Endothelial cell (in vitro differentiated cells): Measurements from ENCODE around the gene NAA15. TPM values are rescaled to one million over a fixed set of nuclear protein-coding genes. Genes with fewer than 3 reads are reported as not detected.
"Not testable (repeated sequence)": the region's sequence is repeated elsewhere in the genome, so short reads cannot be mapped to it uniquely, and the experiment has no call there.

Experiments used
- DNase-seq: peaks from one replicate; pipeline ENCODE4 v3.0.0; 2021; ENCODE audit warnings: low spot score
- H3K27ac Mint-ChIP-seq: one replicate; pipeline ENCODE4 v1.8.0; 2021; ENCODE audit warnings: mixed read lengths, inconsistent platforms; ENCODE audit not compliant: unreplicated experiment
- H3K27me3 Mint-ChIP-seq: one replicate; pipeline ENCODE4 v1.8.0; 2021; ENCODE audit warnings: mild to moderate bottlenecking, moderate library complexity, mixed read lengths, inconsistent platforms; ENCODE audit not compliant: unreplicated experiment
- H3K36me3 Mint-ChIP-seq: one replicate; pipeline ENCODE4 v1.8.0; 2021; ENCODE audit warnings: mild to moderate bottlenecking, low read depth, mixed read lengths, inconsistent platforms; ENCODE audit not compliant: unreplicated experiment
- H3K4me1 Mint-ChIP-seq: one replicate; pipeline ENCODE4 v1.8.0; 2021; ENCODE audit warnings: mild to moderate bottlenecking, mixed read lengths, inconsistent platforms; ENCODE audit not compliant: unreplicated experiment
- H3K4me3 Mint-ChIP-seq: one replicate; pipeline ENCODE4 v1.8.0; 2021; ENCODE audit warnings: mild to moderate bottlenecking, mixed read lengths, inconsistent platforms; ENCODE audit not compliant: unreplicated experiment
- H3K9me3 Mint-ChIP-seq: one replicate; pipeline ENCODE4 v1.8.0; 2021; ENCODE audit warnings: mixed read lengths, inconsistent platforms; ENCODE audit not compliant: unreplicated experiment
- CTCF ChIP-seq: fragments of 200-600 bp; sonication (generic); IDR thresholded peaks from one replicate; pipeline ENCODE4 v1.5.0; 2021; ENCODE audit warnings: antibody characterized with exemption; ENCODE audit not compliant: unreplicated experiment
- total RNA-seq: library from RNA; stranded (reverse); fragmentation: NEBNext Ultra II Directional; extraction: Animal tissue kit (Norgen Biotek cat#: 25700); gene quantifications from one replicate; pipeline ENCODE4 v1.2.1, GENCODE V29; 2021; ENCODE audit not compliant: unreplicated experiment

NAA15 gene
- total RNA-seq, 1 donor from 2014 or later: 37.8 TPM

- Mint-ChIP-seq H3K9me3 (no peaks in the 10 kb centered on the region), H3K36me3 (peaks cover 5% of the 10 kb centered on the region), H3K27me3 (peaks cover 4% of the 10 kb centered on the region), H3K27ac (no peak overlapping the region), H3K4me1 (peaks cover 8% of the 10 kb centered on the region), H3K4me3 (no peak overlapping the region)
- DNase-seq: no peak
- TF ChIP-seq CTCF: no peak
Observed at GRCh38 chr4:139401368-139401767, 100.1 kb downstream of the NAA15 start.

GRCh38 chr4:139402436-139402835, 101.1 kb downstream of the NAA15 start:
- H3K4me1 Mint-ChIP-seq: peaks cover 8% of the 10 kb centered on the region
- no peaks in the 10 kb centered on the region for H3K9me3 Mint-ChIP-seq
- DNase-seq: no peak
- H3K27me3 Mint-ChIP-seq: peaks cover 3% of the 10 kb centered on the region
- H3K4me3 Mint-ChIP-seq: no peak overlapping the region
- no peak overlapping the region for H3K27ac Mint-ChIP-seq
- TF ChIP-seq CTCF: no peak
- H3K36me3 Mint-ChIP-seq: peaks cover 5% of the 10 kb centered on the region

- H3K4me3 Mint-ChIP-seq: no peak overlapping the region
- DNase-seq: no peak
- TF ChIP-seq CTCF: no peak
- no peaks in the 10 kb centered on the region for H3K9me3 Mint-ChIP-seq
- H3K27ac Mint-ChIP-seq: no peak overlapping the region
- peaks cover 9% of the 10 kb centered on the region for H3K36me3 Mint-ChIP-seq
- peaks cover 8% of the 10 kb centered on the region for H3K4me1 Mint-ChIP-seq
- peaks cover 3% of the 10 kb centered on the region for H3K27me3 Mint-ChIP-seq
Observed at GRCh38 chr4:139403462-139403861, 102.2 kb downstream of the NAA15 start.

GRCh38 chr4:139410312-139410711, 109.0 kb downstream of the NAA15 start:
- peaks cover 2% of the 10 kb centered on the region for H3K27me3 Mint-ChIP-seq
- no peaks in the 10 kb centered on the region for H3K9me3 Mint-ChIP-seq
- no peak overlapping the region for H3K27ac Mint-ChIP-seq
- no peak for TF ChIP-seq CTCF
- peaks cover 18% of the 10 kb centered on the region for H3K36me3 Mint-ChIP-seq
- DNase-seq: no peak
- no peak overlapping the region for H3K4me3 Mint-ChIP-seq
- H3K4me1 Mint-ChIP-seq: peaks cover 7% of the 10 kb centered on the region

GRCh38 chr4:139414671-139415210, 113.4 kb downstream of the NAA15 start:
- H3K4me3 Mint-ChIP-seq, DNase-seq, H3K27ac Mint-ChIP-seq, H3K9me3 Mint-ChIP-seq, H3K27me3 Mint-ChIP-seq: not testable (repeated sequence)
- H3K36me3 Mint-ChIP-seq: peaks cover 18% of the 10 kb centered on the region
- peaks cover 19% of the 10 kb centered on the region for H3K4me1 Mint-ChIP-seq
